ENCODE results near the gene FAU. TPM values are rescaled to one million over a fixed set of nuclear protein-coding genes. Genes with fewer than 3 reads are reported as not detected.

Gene FAU
- total and polyA plus RNA-seq, 2 of the 13 experiments (the other 11 are each of a cell fraction or from before 2014, with no cell fraction given) = 374 to 869 TPM

DNA sequence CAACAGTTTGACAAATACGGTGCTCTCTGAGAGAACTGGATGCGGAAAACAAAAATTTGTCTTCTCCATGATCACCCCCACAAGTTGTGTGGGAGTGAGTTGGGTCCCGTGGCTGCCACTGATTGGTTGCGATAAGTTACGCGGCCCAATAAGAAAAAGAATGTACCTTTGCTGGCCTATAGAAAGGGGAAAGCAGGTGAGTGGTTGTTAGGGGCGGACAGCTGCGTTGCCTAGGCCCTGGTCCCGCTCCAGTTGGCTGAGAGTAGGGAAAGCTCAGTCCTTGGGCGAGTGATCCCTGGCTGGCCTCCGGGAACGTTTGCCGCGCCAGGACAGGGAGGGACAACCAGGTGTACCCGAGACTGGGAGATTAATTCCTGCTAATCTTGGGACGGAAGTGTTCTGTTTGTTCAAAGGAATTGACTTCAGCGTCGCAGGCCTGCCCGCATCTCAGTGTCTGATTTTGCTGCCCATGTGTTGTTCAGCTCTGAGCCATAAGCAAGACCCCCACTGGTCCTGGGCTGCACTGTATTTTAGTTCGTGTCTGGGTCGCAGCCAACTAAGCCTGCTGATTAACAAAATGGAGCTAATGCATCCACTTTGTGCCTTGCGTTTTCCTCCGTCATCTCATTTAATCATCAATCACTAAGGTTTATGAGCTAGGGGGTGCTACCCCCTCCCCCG is 13.2 kb upstream of the FAU start (continued):
- peak; percentile 94; the same call in 1 of the 2 replicates for TF ChIP-seq XBP1 (CRISPR knock-in tag; IDR thresholded peaks at IDR 0.05)
- TF ChIP-seq MBD4 (IDR thresholded peaks at IDR 0.05; ENCODE audit: borderline replicate concordance, low read length) = no peak
- no peak for TF ChIP-seq ZNF34 (CRISPR knock-in tag; IDR thresholded peaks at IDR 0.05; ENCODE audit: borderline replicate concordance)
- TF ChIP-seq BORCS8-MEF2B (CRISPR knock-in tag; IDR thresholded peaks at IDR 0.05) = no peak; the same call in 1 of the 2 replicates
- no peak for TF ChIP-seq NFKB2 (CRISPR knock-in tag; IDR thresholded peaks at IDR 0.05; ENCODE audit: borderline replicate concordance)
- TF ChIP-seq POLR2A (IDR thresholded peaks at IDR 0.05; ENCODE audit: insufficient read depth in 1 of 2, low read depth in 2 of 2, low read length in 2 of 2) = peak; percentile 82 to 93; a peak in 3 of 4 replicates
- TF ChIP-seq, protein P1, sequence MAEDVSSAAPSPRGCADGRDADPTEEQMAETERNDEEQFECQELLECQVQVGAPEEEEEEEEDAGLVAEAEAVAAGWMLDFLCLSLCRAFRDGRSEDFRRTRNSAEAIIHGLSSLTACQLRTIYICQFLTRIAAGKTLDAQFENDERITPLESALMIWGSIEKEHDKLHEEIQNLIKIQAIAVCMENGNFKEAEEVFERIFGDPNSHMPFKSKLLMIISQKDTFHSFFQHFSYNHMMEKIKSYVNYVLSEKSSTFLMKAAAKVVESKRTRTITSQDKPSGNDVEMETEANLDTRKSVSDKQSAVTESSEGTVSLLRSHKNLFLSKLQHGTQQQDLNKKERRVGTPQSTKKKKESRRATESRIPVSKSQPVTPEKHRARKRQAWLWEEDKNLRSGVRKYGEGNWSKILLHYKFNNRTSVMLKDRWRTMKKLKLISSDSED (CRISPR knock-in tag; IDR thresholded peaks at IDR 0.05) = no peak
- TF ChIP-seq, protein P2, sequence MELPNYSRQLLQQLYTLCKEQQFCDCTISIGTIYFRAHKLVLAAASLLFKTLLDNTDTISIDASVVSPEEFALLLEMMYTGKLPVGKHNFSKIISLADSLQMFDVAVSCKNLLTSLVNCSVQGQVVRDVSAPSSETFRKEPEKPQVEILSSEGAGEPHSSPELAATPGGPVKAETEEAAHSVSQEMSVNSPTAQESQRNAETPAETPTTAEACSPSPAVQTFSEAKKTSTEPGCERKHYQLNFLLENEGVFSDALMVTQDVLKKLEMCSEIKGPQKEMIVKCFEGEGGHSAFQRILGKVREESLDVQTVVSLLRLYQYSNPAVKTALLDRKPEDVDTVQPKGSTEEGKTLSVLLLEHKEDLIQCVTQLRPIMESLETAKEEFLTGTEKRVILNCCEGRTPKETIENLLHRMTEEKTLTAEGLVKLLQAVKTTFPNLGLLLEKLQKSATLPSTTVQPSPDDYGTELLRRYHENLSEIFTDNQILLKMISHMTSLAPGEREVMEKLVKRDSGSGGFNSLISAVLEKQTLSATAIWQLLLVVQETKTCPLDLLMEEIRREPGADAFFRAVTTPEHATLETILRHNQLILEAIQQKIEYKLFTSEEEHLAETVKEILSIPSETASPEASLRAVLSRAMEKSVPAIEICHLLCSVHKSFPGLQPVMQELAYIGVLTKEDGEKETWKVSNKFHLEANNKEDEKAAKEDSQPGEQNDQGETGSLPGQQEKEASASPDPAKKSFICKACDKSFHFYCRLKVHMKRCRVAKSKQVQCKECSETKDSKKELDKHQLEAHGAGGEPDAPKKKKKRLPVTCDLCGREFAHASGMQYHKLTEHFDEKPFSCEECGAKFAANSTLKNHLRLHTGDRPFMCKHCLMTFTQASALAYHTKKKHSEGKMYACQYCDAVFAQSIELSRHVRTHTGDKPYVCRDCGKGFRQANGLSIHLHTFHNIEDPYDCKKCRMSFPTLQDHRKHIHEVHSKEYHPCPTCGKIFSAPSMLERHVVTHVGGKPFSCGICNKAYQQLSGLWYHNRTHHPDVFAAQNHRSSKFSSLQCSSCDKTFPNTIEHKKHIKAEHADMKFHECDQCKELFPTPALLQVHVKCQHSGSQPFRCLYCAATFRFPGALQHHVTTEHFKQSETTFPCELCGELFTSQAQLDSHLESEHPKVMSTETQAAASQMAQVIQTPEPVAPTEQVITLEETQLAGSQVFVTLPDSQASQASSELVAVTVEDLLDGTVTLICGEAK (IDR thresholded peaks at IDR 0.05) = no peak
- TF ChIP-seq, protein P2 (CRISPR knock-in tag; IDR thresholded peaks at IDR 0.05) = peak; percentile 38; the same call in 1 of the 2 replicates
- no peak for TF ChIP-seq CBFB (CRISPR knock-in tag; IDR thresholded peaks at IDR 0.05)
- TF ChIP-seq, protein P3, sequence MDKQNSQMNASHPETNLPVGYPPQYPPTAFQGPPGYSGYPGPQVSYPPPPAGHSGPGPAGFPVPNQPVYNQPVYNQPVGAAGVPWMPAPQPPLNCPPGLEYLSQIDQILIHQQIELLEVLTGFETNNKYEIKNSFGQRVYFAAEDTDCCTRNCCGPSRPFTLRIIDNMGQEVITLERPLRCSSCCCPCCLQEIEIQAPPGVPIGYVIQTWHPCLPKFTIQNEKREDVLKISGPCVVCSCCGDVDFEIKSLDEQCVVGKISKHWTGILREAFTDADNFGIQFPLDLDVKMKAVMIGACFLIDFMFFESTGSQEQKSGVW (CRISPR knock-in tag; IDR thresholded peaks at IDR 0.05; ENCODE audit: borderline replicate concordance) = no peak
- TF ChIP-seq ZNF431 (CRISPR knock-in tag; IDR thresholded peaks at IDR 0.05; ENCODE audit: borderline replicate concordance, low read depth) = peak; percentile 64; the same call in 1 of the 2 replicates
- 0 out of 2 replicates have a peak, but pooled peaks have one; percentile 18 for TF ChIP-seq ZNF614 (CRISPR knock-in tag; IDR thresholded peaks at IDR 0.05; ENCODE audit: borderline replicate concordance)
- TF ChIP-seq, protein P4, sequence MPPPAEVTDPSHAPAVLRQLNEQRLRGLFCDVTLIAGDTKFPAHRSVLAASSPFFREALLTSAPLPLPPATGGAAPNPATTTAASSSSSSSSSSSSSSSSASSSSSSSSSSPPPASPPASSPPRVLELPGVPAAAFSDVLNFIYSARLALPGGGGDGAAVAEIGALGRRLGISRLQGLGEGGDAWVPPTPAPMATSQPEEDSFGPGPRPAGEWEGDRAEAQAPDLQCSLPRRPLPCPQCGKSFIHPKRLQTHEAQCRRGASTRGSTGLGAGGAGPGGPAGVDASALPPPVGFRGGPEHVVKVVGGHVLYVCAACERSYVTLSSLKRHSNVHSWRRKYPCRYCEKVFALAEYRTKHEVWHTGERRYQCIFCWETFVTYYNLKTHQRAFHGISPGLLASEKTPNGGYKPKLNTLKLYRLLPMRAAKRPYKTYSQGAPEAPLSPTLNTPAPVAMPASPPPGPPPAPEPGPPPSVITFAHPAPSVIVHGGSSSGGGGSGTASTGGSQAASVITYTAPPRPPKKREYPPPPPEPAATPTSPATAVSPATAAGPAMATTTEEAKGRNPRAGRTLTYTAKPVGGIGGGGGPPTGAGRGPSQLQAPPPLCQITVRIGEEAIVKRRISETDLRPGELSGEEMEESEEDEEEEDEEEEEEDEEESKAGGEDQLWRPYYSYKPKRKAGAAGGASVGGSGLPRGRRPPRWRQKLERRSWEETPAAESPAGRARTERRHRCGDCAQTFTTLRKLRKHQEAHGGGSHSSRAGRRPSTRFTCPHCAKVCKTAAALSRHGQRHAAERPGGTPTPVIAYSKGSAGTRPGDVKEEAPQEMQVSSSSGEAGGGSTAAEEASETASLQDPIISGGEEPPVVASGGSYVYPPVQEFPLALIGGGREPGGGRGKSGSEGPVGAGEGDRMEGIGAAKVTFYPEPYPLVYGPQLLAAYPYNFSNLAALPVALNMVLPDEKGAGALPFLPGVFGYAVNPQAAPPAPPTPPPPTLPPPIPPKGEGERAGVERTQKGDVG (CRISPR knock-in tag; IDR thresholded peaks at IDR 0.05; ENCODE audit: borderline replicate concordance) = no peak
- TF ChIP-seq SIX4 (CRISPR knock-in tag; IDR thresholded peaks at IDR 0.05) = no peak

Data from HepG2 (cell line).